Osteocyte (in vitro differentiated cells): ENCODE measurements around the gene TGM1. TPM values are rescaled to one million over a fixed set of nuclear protein-coding genes. Genes with fewer than 3 reads are reported as not detected.

ENCODE experiments used
- DNase-seq: peaks from one replicate; pipeline ENCODE4 v3.0.0; 2021; ENCODE audit warnings: mixed read lengths; ENCODE audit not compliant: unreplicated experiment; ENCODE audit errors: extremely low spot score
- H3K27ac Mint-ChIP-seq: one replicate; pipeline ENCODE4 v1.8.0; 2021; ENCODE audit warnings: mild to moderate bottlenecking, mixed read lengths; ENCODE audit not compliant: unreplicated experiment
- H3K27me3 Mint-ChIP-seq: one replicate; pipeline ENCODE4 v1.8.0; 2021; ENCODE audit warnings: mixed read lengths; ENCODE audit not compliant: unreplicated experiment
- H3K36me3 Mint-ChIP-seq: one replicate; pipeline ENCODE4 v1.8.0; 2021; ENCODE audit warnings: mixed read lengths; ENCODE audit not compliant: unreplicated experiment
- H3K4me1 Mint-ChIP-seq: one replicate; pipeline ENCODE4 v1.8.0; 2021; ENCODE audit warnings: mixed read lengths; ENCODE audit not compliant: unreplicated experiment
- H3K4me3 Mint-ChIP-seq: one replicate; pipeline ENCODE4 v1.8.0; 2021; ENCODE audit warnings: mild to moderate bottlenecking, moderate library complexity, mixed read lengths; ENCODE audit not compliant: unreplicated experiment
- H3K9me3 Mint-ChIP-seq: one replicate; pipeline ENCODE4 v1.8.0; 2021; ENCODE audit warnings: mixed read lengths; ENCODE audit not compliant: unreplicated experiment
- CTCF ChIP-seq: fragments of 200-600 bp; sonication (generic); IDR thresholded peaks from 2 replicates; pipeline ENCODE4 v1.5.0; 2021; ENCODE audit warnings: antibody characterized with exemption, mild to moderate bottlenecking, moderate library complexity
- total RNA-seq: library from RNA; stranded (reverse); gene quantifications from 2 replicates; pipeline ENCODE4 v1.2.1, GENCODE V29; 2021

Gene TGM1
- total RNA-seq, 1 donor from 2014 or later, result 2.1 TPM

GRCh38 chr14:24309538-24310264 is 46.7 kb upstream of the TGM1 start, which contains the start of gene LTB4R2:
Gene LTB4R2 (plus strand): TSS chr14:24310140. CDS start chr14:24310665, 525 bp downstream.
- H3K27ac Mint-ChIP-seq, result no peak within 1 kb of the TSS

DNA sequence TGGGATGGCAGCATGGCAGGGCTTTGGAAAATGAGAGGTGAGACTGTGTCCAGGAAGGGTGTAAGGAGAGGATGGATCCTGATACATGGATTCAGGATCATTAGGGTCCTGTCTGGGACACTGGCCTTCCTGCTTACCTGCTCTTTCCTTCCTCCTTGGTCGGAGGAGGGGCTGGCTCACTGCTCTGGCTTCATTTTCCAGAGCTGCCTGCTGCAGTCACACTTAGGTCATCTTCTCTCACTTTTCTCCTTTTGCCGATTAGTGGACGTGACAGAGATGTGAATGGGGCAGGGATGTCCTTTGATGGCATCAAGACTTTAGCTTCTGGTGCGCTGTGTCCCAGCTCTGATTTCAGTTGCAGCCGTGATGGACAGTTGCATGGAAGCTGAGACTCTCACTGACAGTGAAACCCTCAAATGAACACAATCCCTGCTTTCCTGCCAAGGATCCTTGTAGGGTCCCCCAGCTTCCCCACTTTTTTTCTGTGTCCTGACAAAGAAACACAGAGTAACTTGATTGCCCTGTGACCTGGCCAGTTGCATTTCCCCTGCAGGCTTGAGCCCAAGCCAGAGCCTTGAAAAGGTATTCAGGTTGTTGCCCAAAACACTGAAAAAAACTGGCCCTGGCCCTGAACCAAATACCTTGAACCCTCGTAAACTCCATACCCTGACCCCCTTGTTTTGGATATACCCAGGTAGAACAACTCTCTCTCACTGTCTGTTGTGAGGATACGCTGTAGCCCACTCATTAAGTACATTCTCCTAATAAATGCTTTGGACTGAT is 45.6 kb upstream of the TGM1 start:
- peaks cover 6% of the 10 kb centered on the region for H3K4me1 Mint-ChIP-seq
- TF ChIP-seq CTCF, result peak; percentile 6
- no peak for DNase-seq
- H3K27ac Mint-ChIP-seq, result peak overlapping the region; percentile 36
- H3K9me3 Mint-ChIP-seq, result no peaks in the 10 kb centered on the region
- H3K4me3 Mint-ChIP-seq, result no peak overlapping the region
- no peaks in the 10 kb centered on the region for H3K27me3 Mint-ChIP-seq
- peaks cover 28% of the 10 kb centered on the region for H3K36me3 Mint-ChIP-seq

More at GRCh38 chr14:24309538-24310264, 46.7 kb upstream of the TGM1 start, which contains the start of gene LTB4R2:
- Mint-ChIP-seq H3K4me1 (peaks cover 6% of the 10 kb centered on the region), H3K9me3 (no peaks in the 10 kb centered on the region), H3K27me3 (no peaks in the 10 kb centered on the region), H3K36me3 (peaks cover 19% of the 10 kb centered on the region), H3K4me3 (no peak within 1 kb of the TSS)
- DNase-seq, result no peak
- no peak for TF ChIP-seq CTCF

DNA sequence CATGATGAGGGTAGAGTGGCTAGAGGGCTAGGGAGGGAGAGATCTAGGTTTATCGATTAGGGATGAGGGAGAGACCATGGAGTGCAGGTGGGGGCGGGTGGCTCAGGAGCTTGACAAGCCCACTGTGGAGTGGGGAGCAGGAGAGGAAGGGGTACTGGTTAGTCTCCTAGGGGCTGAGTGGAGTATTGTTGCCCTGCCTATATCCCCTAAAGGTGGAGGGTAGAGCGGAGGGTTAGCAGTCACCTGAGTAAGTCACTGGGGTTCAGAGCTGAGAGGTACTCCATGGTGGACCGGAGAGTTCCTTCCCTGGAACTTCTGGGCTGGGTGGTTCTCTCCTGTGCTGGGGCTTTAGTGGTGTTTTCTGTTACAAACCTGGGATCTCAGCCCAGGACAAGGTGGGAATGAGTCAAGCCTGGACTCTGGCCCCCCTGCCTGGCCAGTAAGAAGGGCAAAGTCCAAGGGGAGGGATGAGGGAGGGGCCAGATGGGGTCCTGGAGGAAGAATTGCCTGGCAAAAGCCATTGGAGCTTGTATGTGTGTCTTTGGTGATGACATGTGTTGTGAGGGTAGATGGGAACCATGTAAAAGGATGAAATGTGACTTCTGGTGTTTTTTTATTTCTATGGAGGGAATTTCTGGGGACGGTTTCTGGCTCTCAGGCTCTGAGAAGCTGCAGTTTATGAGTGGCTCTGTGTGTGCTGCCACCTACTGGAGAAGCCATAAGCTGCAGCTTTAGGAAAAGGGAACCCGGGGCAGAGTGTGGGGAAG is 44.8 kb upstream of the TGM1 start, which contains the start of gene CIDEB:
TSS of gene CIDEB (minus strand) at position 403 of the 767 bp plus-strand sequence. CDS start at position 284, 119 bp downstream.
- H3K36me3 Mint-ChIP-seq, result peaks cover 32% of the 10 kb centered on the region
- no peak within 1 kb of the TSS for H3K4me3 Mint-ChIP-seq
- H3K4me1 Mint-ChIP-seq, result peaks cover 6% of the 10 kb centered on the region
- no peak for DNase-seq
- TF ChIP-seq CTCF, result peak; percentile 91
- no peaks in the 10 kb centered on the region for H3K9me3 Mint-ChIP-seq
- peak within 1 kb of the TSS; percentile 61 for H3K27ac Mint-ChIP-seq
- no peaks in the 10 kb centered on the region for H3K27me3 Mint-ChIP-seq

GRCh38 chr14:24307156-24307574 is 44.2 kb upstream of the TGM1 start:
- peak overlapping the region; percentile 61 for H3K27ac Mint-ChIP-seq
- peaks cover 6% of the 10 kb centered on the region for H3K4me1 Mint-ChIP-seq
- no peak for TF ChIP-seq CTCF
- no peaks in the 10 kb centered on the region for H3K27me3 Mint-ChIP-seq
- H3K9me3 Mint-ChIP-seq, result no peaks in the 10 kb centered on the region
- DNase-seq, result no peak
- no peak overlapping the region for H3K4me3 Mint-ChIP-seq
- peaks cover 32% of the 10 kb centered on the region for H3K36me3 Mint-ChIP-seq
